Common myeloid progenitor, CD34-positive (primary cell): ENCODE data around the gene NDUFAF4.

Experiments used
- CTCF ChIA-PET: fragments of 350-600 bp; sonication (Branson Sonifier 250); formaldehyde crosslinking; loops from one replicate; lab custom pipeline; 2021; ENCODE audit warnings: antibody characterized with exemption; lab: Charles Lee
- POLR2A ChIA-PET: fragments of 350-600 bp; sonication (Branson Sonifier 250); formaldehyde crosslinking; loops from one replicate; lab custom pipeline; 2021; ENCODE audit warnings: antibody characterized with exemption; lab: Charles Lee
- DNase-seq, 3 donors: peaks; one replicate each; pipeline versions ENCODE4 v3.0.0 to v3.0.0-alpha.2; 2013
- H3K27ac ChIP-seq, 2 experiments: 1 replicate in 1 of 2; 2 replicates in 1 of 2; pipeline ENCODE4 v1.7.0; 2013; ENCODE audit warnings: inconsistent platforms in 2 of 2, low read length in 2 of 2, mild to moderate bottlenecking in 2 of 2, low read depth in 1 of 2, moderate library complexity in 1 of 2; ENCODE audit not compliant: severe bottlenecking in 2 of 2, insufficient read depth in 1 of 2, poor library complexity in 1 of 2
- H3K27me3 ChIP-seq, 5 experiments: replicated peaks in 2 of 5; 1 replicate in 3 of 5; 2 replicates in 2 of 5; pipeline versions ENCODE4 v1.6.1 to v1.7.0; 2013; ENCODE audit warnings: low read length in 4 of 5, mild to moderate bottlenecking in 2 of 5, moderate library complexity in 2 of 5, inconsistent platforms in 1 of 5; ENCODE audit not compliant: insufficient read depth in 5 of 5, control insufficient read depth in 4 of 5
- H3K36me3 ChIP-seq, 4 experiments: 1 replicate in 2 of 4; 2 replicates in 2 of 4; pipeline versions ENCODE4 v1.6.1 to v1.7.0; 2013; ENCODE audit warnings: low read length in 3 of 4, control low read depth in 1 of 4, mild to moderate bottlenecking in 1 of 4; ENCODE audit not compliant: control insufficient read depth in 4 of 4, insufficient read depth in 4 of 4
- H3K4me1 ChIP-seq, 4 experiments: 1 replicate in 3 of 4; 2 replicates in 1 of 4; pipeline versions ENCODE4 v1.6.1 to v1.7.1; 2013; ENCODE audit warnings: low read length in 3 of 4, mild to moderate bottlenecking in 3 of 4, control low read depth in 1 of 4, inconsistent platforms in 1 of 4, moderate library complexity in 1 of 4; ENCODE audit not compliant: control insufficient read depth in 4 of 4, insufficient read depth in 4 of 4; ENCODE audit errors: control extremely low read depth in 1 of 4
- H3K4me3 ChIP-seq, 7 experiments: 1 replicate in 4 of 7; 2 replicates in 3 of 7; pipeline versions ENCODE4 v1.5.1 to v1.7.0; 2013; ENCODE audit warnings: mild to moderate bottlenecking in 7 of 7, low read length in 6 of 7, moderate library complexity in 6 of 7, inconsistent platforms in 2 of 7, low read depth in 2 of 7, control low read depth in 1 of 7; ENCODE audit not compliant: insufficient read depth in 4 of 7, control insufficient read depth in 1 of 7; ENCODE audit errors: extremely low read depth in 1 of 7
- H3K9me3 ChIP-seq, 5 experiments: 1 replicate in 4 of 5; 2 replicates in 1 of 5; pipeline versions ENCODE4 v1.6.1 to v1.7.1; 2013; ENCODE audit warnings: low read length in 4 of 5, mild to moderate bottlenecking in 2 of 5, inconsistent platforms in 1 of 5, low read depth in 1 of 5, moderate library complexity in 1 of 5; ENCODE audit not compliant: control insufficient read depth in 4 of 5, insufficient read depth in 2 of 5; ENCODE audit errors: control extremely low read depth in 1 of 5
- whole genome bisulfite sequencing: methylation state at CpG from one replicate; pipeline ENCODE4 v1.1.5; 2013; ENCODE audit not compliant: insufficient coverage; 5-methylcytosine and 5-hydroxymethylcytosine counted together

The NDUFAF4 gene

GRCh38 chr6:96861588-96861987, 36.1 kb downstream of the NDUFAF4 start:
- Histone ChIP-seq H3K4me1 (no peaks in the 10 kb centered on the region), H3K27ac (no peak overlapping the region), H3K4me3 (no peak overlapping the region), H3K27me3 (peaks cover 0 to 7% (median 2%) of the 10 kb centered on the region in 5 experiments), H3K9me3 (no peaks in the 10 kb centered on the region), H3K36me3 (no peaks in the 10 kb centered on the region)
- DNase-seq, result no peak
- CTCF ChIA-PET, result no interaction called here
- POLR2A ChIA-PET, result no interaction called here

- CTCF ChIA-PET, result no interaction called here
- 100% methylated on average over 1 of the region's 1 CpG for WGBS
- Histone ChIP-seq H3K4me1 (no peaks in the 10 kb centered on the region), H3K4me3 (no peak overlapping the region), H3K27ac (no peak overlapping the region), H3K9me3 (peaks cover 0 to 3% (median 0%) of the 10 kb centered on the region in 5 experiments), H3K27me3 (no peaks in the 10 kb centered on the region), H3K36me3 (no peaks in the 10 kb centered on the region)
- no peak for DNase-seq
- POLR2A ChIA-PET, result no interaction called here
Observed at GRCh38 chr6:96856856-96857255, 40.8 kb downstream of the NDUFAF4 start.

- Histone ChIP-seq H3K4me3 (no peak overlapping the region), H3K27ac (no peak overlapping the region), H3K4me1 (no peaks in the 10 kb centered on the region), H3K9me3 (peaks cover 0 to 3% (median 0%) of the 10 kb centered on the region in 5 experiments), H3K27me3 (no peaks in the 10 kb centered on the region), H3K36me3 (no peaks in the 10 kb centered on the region)
- POLR2A ChIA-PET, result no interaction called here
- CTCF ChIA-PET, result no interaction called here
- no CpG with 5 or more reads among the region's 2 CpGs for WGBS
- DNase-seq, result no peak
Observed at GRCh38 chr6:96853083-96853482, 44.6 kb downstream of the NDUFAF4 start.

GRCh38 chr6:96852605-96853004, 45.1 kb downstream of the NDUFAF4 start:
- Histone ChIP-seq H3K36me3 (no peaks in the 10 kb centered on the region), H3K4me1 (no peaks in the 10 kb centered on the region), H3K27me3 (no peaks in the 10 kb centered on the region), H3K27ac (no peak overlapping the region), H3K9me3 (peaks cover 0 to 3% (median 0%) of the 10 kb centered on the region in 5 experiments), H3K4me3 (no peak overlapping the region)
- CTCF ChIA-PET, result no interaction called here
- 100% methylated on average over 2 of the region's 3 CpGs for WGBS
- POLR2A ChIA-PET, result no interaction called here
- no peak for DNase-seq

GRCh38 chr6:96851858-96852257, 45.8 kb downstream of the NDUFAF4 start:
- no peak overlapping the region for H3K27ac ChIP-seq
- no peaks in the 10 kb centered on the region for H3K4me1 ChIP-seq
- whole genome bisulfite sequencing, result 98% methylated on average over 4 of the region's 8 CpGs
- no peaks in the 10 kb centered on the region for H3K27me3 ChIP-seq
- POLR2A ChIA-PET, result no interaction called here
- peaks cover 0 to 3% (median 0%) of the 10 kb centered on the region in 5 experiments for H3K9me3 ChIP-seq
- no peak for DNase-seq
- H3K36me3 ChIP-seq, result no peaks in the 10 kb centered on the region
- H3K4me3 ChIP-seq, result no peak overlapping the region
- CTCF ChIA-PET, result no interaction called here

- Histone ChIP-seq H3K4me1 (no peaks in the 10 kb centered on the region), H3K27ac (no peak overlapping the region), H3K4me3 (no peak overlapping the region), H3K36me3 (no peaks in the 10 kb centered on the region), H3K9me3 (peaks cover 0 to 10% (median 2%) of the 10 kb centered on the region in 5 experiments), H3K27me3 (no peaks in the 10 kb centered on the region)
- 83% methylated on average over 1 of the region's 2 CpGs for WGBS
- ChIA-PET CTCF (no interaction called here), POLR2A (interaction anchor here (0.6 kb wide), 1 partner anchor 15 kb away, joined by 5 read pairs; no protein-coding TSS in a partner anchor)
- DNase-seq, result no peak
Observed at GRCh38 chr6:96849615-96850014, 48.1 kb downstream of the NDUFAF4 start.

- no peak for DNase-seq
- H3K36me3 ChIP-seq, result no peaks in the 10 kb centered on the region
Observed at GRCh38 chr6:96844530-96844929, 53.2 kb downstream of the NDUFAF4 start.

More at GRCh38 chr6:96844530-96844929, 53.2 kb downstream of the NDUFAF4 start:
- no peak overlapping the region for H3K4me3 ChIP-seq
- H3K27me3 ChIP-seq, result peaks cover 0 to 6% (median 0%) of the 10 kb centered on the region in 5 experiments
- no peak overlapping the region for H3K27ac ChIP-seq
- CTCF ChIA-PET, result no interaction called here
- H3K9me3 ChIP-seq, result peaks cover 0 to 12% (median 0%) of the 10 kb centered on the region in 5 experiments
- POLR2A ChIA-PET, result no interaction called here
- H3K4me1 ChIP-seq, result no peaks in the 10 kb centered on the region
